Endothelial cell of umbilical vein (primary cell): Measurements from ENCODE around the gene CTBP2. TPM values are rescaled to one million over a fixed set of nuclear protein-coding genes. Genes with fewer than 3 reads are reported as not detected.

Experiments used
- BruUV-seq: library from RNA; stranded (reverse); fragments of 400-500 nt; replicated peaks from 2 replicates; lab custom pipeline; 2021; lab: Mats Ljungman, UMichigan
- CTCF ChIA-PET: fragments of 300-600, 350-600 bp; sonication (Branson Sonifier 250); formaldehyde crosslinking; loops from one replicate; lab custom pipeline; 2021; ENCODE audit warnings: antibody characterized with exemption, inconsistent platforms; lab: Charles Lee
- POLR2A ChIA-PET: fragments of 300-600, 350-600 bp; sonication (Branson Sonifier 250); formaldehyde crosslinking; loops from one replicate; lab custom pipeline; 2021; ENCODE audit warnings: antibody characterized with exemption, inconsistent platforms; lab: Charles Lee
- DNase-seq: peaks from one replicate; pipeline ENCODE4 v3.0.0-alpha.2; 2011; ENCODE audit warnings: low read depth, low spot score
- FAIRE-seq: peaks from 2 replicates; lab custom pipeline; 2011; peaks lifted over from hg19 to GRCh38; lab: Jason Lieb, UNC
- H2AFZ ChIP-seq: 2 replicates; pipeline ENCODE4 v1.6.0; 2012; ENCODE audit warnings: low read depth, low read length, control low read depth, inconsistent platforms
- H3K27ac ChIP-seq: 2 replicates; pipeline ENCODE4 v1.5.1; 2011; ENCODE audit warnings: low read depth, mild to moderate bottlenecking, control low read depth, low read length, moderate library complexity; ENCODE audit not compliant: insufficient read depth
- H3K27me3 ChIP-seq, 2 experiments: 2 replicates each; pipeline versions ENCODE4 v1.6.0 to v1.6.1; 2011; ENCODE audit warnings: low read length in 2 of 2, mixed read lengths in 1 of 2; ENCODE audit not compliant: control insufficient read depth in 2 of 2, insufficient read depth in 2 of 2
- H3K36me3 ChIP-seq, 2 experiments: 2 replicates in 1 of 2; 3 replicates in 1 of 2; pipeline ENCODE4 v1.5.1; 2011; ENCODE audit warnings: low read length in 2 of 2, mild to moderate bottlenecking in 1 of 2, moderate library complexity in 1 of 2; ENCODE audit not compliant: control insufficient read depth in 2 of 2, insufficient read depth in 2 of 2; ENCODE audit errors: extremely low read depth in 1 of 2
- H3K4me1 ChIP-seq: 3 replicates; pipeline ENCODE4 v1.5.1; 2011; ENCODE audit warnings: mild to moderate bottlenecking, low read length; ENCODE audit not compliant: control insufficient read depth, insufficient read depth; ENCODE audit errors: extremely low read depth
- H3K4me2 ChIP-seq: 2 replicates; pipeline ENCODE4 v1.6.1; 2011; ENCODE audit warnings: low read length, control low read depth, mixed read lengths; ENCODE audit not compliant: insufficient read depth
- H3K4me3 ChIP-seq, 3 experiments: fragments of 200-600 bp in 1 of 3; sonication (generic), shearing (Covaris generic) in 1 of 3; replicated peaks in 1 of 3; 2 replicates each; pipeline ENCODE4 v1.5.1; 2011 to 2016; ENCODE audit warnings: control low read depth in 3 of 3, low read length in 3 of 3, mild to moderate bottlenecking in 2 of 3, inconsistent platforms in 1 of 3, low read depth in 1 of 3, moderate library complexity in 1 of 3; ENCODE audit not compliant: insufficient read depth in 1 of 3
- H3K79me2 ChIP-seq: 2 replicates; pipeline ENCODE4 v1.6.0; 2012; ENCODE audit warnings: low read length, inconsistent platforms; ENCODE audit not compliant: control insufficient read depth, insufficient read depth
- H3K9ac ChIP-seq: replicated peaks from 2 replicates; pipeline ENCODE3; 2011; ENCODE audit warnings: low read length, control low read depth; ENCODE audit not compliant: insufficient read depth; ENCODE audit errors: extremely low read depth
- H3K9me1 ChIP-seq: replicated peaks from 3 replicates; pipeline ENCODE4 v1.6.0; 2011; ENCODE audit warnings: mild to moderate bottlenecking, low read length; ENCODE audit not compliant: control insufficient read depth, insufficient read depth; ENCODE audit errors: extremely low read depth
- H3K9me3 ChIP-seq: replicated peaks from 2 replicates; pipeline ENCODE4 v1.5.1; 2012; ENCODE audit warnings: low read length, inconsistent platforms; ENCODE audit not compliant: control insufficient read depth, insufficient read depth
- H4K20me1 ChIP-seq: replicated peaks from 2 replicates; pipeline ENCODE3; 2011; ENCODE audit warnings: mild to moderate bottlenecking, low read length; ENCODE audit not compliant: control insufficient read depth, insufficient read depth; ENCODE audit errors: extremely low read depth
- CTCF ChIP-seq, 2 donors: IDR thresholded peaks; 1 replicate in 1 of 2; 2 replicates in 1 of 2; pipeline ENCODE4 v1.5.1; 2011; ENCODE audit warnings: low read length in 2 of 2, mild to moderate bottlenecking in 2 of 2, moderate library complexity in 2 of 2, control low read depth in 1 of 2, inconsistent platforms in 1 of 2, low read depth in 1 of 2; ENCODE audit not compliant: insufficient read depth in 1 of 2; ENCODE audit errors: extremely low read depth in 1 of 2
- EZH2 ChIP-seq: IDR thresholded peaks from 2 replicates; pipeline ENCODE4 v1.6.1; 2012; ENCODE audit warnings: borderline replicate concordance, low read depth, mild to moderate bottlenecking, moderate library complexity, low read length, inconsistent platforms; ENCODE audit not compliant: severe bottlenecking
- FOS ChIP-seq: IDR thresholded peaks from 2 replicates; pipeline ENCODE4 v1.6.1; 2011; ENCODE audit warnings: mild to moderate bottlenecking, low read length, moderate library complexity, borderline replicate concordance; ENCODE audit not compliant: insufficient read depth
- GATA2 ChIP-seq: IDR thresholded peaks from 2 replicates; pipeline ENCODE4 v1.7.0; 2011; ENCODE audit warnings: low read depth, mild to moderate bottlenecking, moderate library complexity, mixed read lengths, low read length; ENCODE audit not compliant: insufficient read length, insufficient read depth
- JUN ChIP-seq: IDR thresholded peaks from 2 replicates; pipeline ENCODE4 v1.6.1; 2011; ENCODE audit warnings: borderline replicate concordance, low read depth; ENCODE audit not compliant: insufficient read length, insufficient read depth
- MAX ChIP-seq: IDR thresholded peaks from 2 replicates; pipeline ENCODE4 v1.6.1; 2011; ENCODE audit not compliant: insufficient read depth, insufficient read length
- MYC ChIP-seq: IDR thresholded peaks from one replicate; pipeline ENCODE4 v1.6.1; 2011; ENCODE audit warnings: mild to moderate bottlenecking, low read depth, low read length
- POLR2A ChIP-seq: IDR thresholded peaks from 2 replicates; pipeline ENCODE4 v1.6.1; 2012; ENCODE audit warnings: low read depth, mild to moderate bottlenecking, control low read depth, low read length
- POLR2AphosphoS5 ChIP-seq: IDR thresholded peaks from 2 replicates; pipeline ENCODE4 v1.6.1; 2012; ENCODE audit warnings: low read depth, mild to moderate bottlenecking, control low read depth, low read length, moderate library complexity; ENCODE audit not compliant: insufficient read depth
- dilution Hi-C: fragments of 300-500 bp; cut with MboI; formaldehyde crosslinking; loops from one replicate; pipeline ENCODE4 v1.15.0; 2019; ENCODE audit warnings: low sequenced_read_pairs; ENCODE audit not compliant: extremely low pct_ligation_motif_present
- intact Hi-C: fragments of 100-400 bp; cut with micrococcal nuclease; formaldehyde crosslinking; loops from one replicate; pipeline ENCODE4 v1.10.0; 2022
- polyA plus RNA-seq, 4 experiments: library from polyadenylated mRNA; depleted of rRNA in 3 of 4; stranded (reverse) in 3 of 4; unstranded in 1 of 4; fragments of >200 nt; gene quantifications; 2 replicates each; pipeline versions ENCODE4 v1.2.1 to v1.2.3, GENCODE V29; 2011 to 2012; ENCODE audit warnings: missing spikeins in 1 of 4
- total RNA-seq: library from RNA; stranded (reverse); gene quantifications from 2 replicates; pipeline ENCODE4 v1.2.3, GENCODE V29; 2021

The CTBP2 gene
- total and polyA plus RNA-seq, 2 donors (not counting 3 experiments of a cell fraction or from before 2014, with no cell fraction given) = 118 to 128 TPM

GRCh38 chr10:124994573-124995473 is 165.5 kb downstream of the CTBP2 start:
- H3K9me3 ChIP-seq = no peaks in the 10 kb centered on the region
- no peaks in the 10 kb centered on the region for H3K27me3 ChIP-seq
- ChIA-PET CTCF (interaction anchor here (0.8 to 1.0 kb wide), 2 partner anchors 53 to 348 kb away, joined by 3 read pairs; no protein-coding TSS in a partner anchor), POLR2A (no interaction called here)
- H3K4me3 ChIP-seq = no peak overlapping the region
- H3K9me1 ChIP-seq = no peaks in the 10 kb centered on the region
- no TSS peak for BruUV-seq
- H3K4me1 ChIP-seq = no peaks in the 10 kb centered on the region
- H4K20me1 ChIP-seq = no peaks in the 10 kb centered on the region
- intact Hi-C loops = loop anchor here (5.0 kb wide), 1 partner anchor 722 kb away; the partner anchor contains the start of gene EDRF1
- peaks cover 32 to 67% of the 10 kb centered on the region in 2 experiments for H3K36me3 ChIP-seq
- dilution Hi-C loops = no loop called here
- FAIRE-seq = no peak
- H2AFZ ChIP-seq = no peak overlapping the region
- no peak overlapping the region for H3K9ac ChIP-seq
- DNase-seq = no peak
- H3K79me2 ChIP-seq = peaks cover 3% of the 10 kb centered on the region
- TF ChIP-seq GATA2 (no peak), CTCF (IDR thresholded peaks at IDR 0.05; ENCODE audit: extremely low read depth in 1 of 2, insufficient read depth in 1 of 2, low read depth in 1 of 2, low read length in 2 of 2) (no peak), EZH2 (no peak), POLR2A (no peak), FOS (no peak), MYC (no peak), MAX (no peak), POLR2AphosphoS5 (no peak), JUN (no peak)
- no peak overlapping the region for H3K4me2 ChIP-seq
- H3K27ac ChIP-seq = no peak overlapping the region
